ENCODE measurements around the gene WDR88. TPM values are rescaled to one million over a fixed set of nuclear protein-coding genes. Genes with fewer than 3 reads are reported as not detected.

WDR88 gene
- total and polyA plus RNA-seq, 2 donors (not counting 3 experiments of a cell fraction or from before 2014, with no cell fraction given), result not detected

DNA sequence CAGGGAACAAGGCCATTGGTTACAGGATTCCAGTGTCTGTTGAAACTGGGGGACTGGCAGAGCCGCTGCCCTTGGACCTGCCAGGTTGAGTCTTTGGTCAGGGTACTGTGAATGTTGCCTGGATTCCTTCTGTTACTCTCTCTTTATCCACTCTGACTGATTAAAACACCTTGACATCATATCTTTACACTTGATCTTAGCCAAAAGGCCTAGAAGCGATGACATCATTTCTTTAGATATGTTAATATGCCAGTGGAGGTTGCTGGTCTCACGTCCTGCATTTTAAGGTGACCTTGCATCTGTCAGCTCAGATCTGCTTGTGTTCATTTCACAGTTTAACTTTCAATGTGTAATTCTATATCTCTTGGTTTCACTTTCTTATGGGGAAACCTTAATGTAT is 41.7 kb upstream of the WDR88 start:
- CTCF ChIA-PET, result no interaction called here
- Histone ChIP-seq H3K9me3 (replicated peaks; ENCODE audit: control insufficient read depth, insufficient read depth, low read length) (no peaks in the 10 kb centered on the region), H3K4me1 (ENCODE audit: control insufficient read depth, extremely low read depth, insufficient read depth, low read length) (no peaks in the 10 kb centered on the region), H3K27me3 (ENCODE audit: control insufficient read depth in 2 of 2, insufficient read depth in 2 of 2, low read length in 2 of 2) (no peaks in the 10 kb centered on the region), H3K4me3 (replicated peaks in 1 of 3; ENCODE audit: insufficient read depth in 1 of 3, low read depth in 1 of 3, low read length in 3 of 3) (no peak overlapping the region), H3K27ac (ENCODE audit: insufficient read depth, low read depth, low read length) (no peak overlapping the region), H3K79me2 (ENCODE audit: control insufficient read depth, insufficient read depth, low read length) (no peaks in the 10 kb centered on the region), H3K36me3 (ENCODE audit: control insufficient read depth in 2 of 2, extremely low read depth in 1 of 2, insufficient read depth in 2 of 2, low read length in 2 of 2) (peaks cover 4 to 15% of the 10 kb centered on the region in 2 experiments), H3K4me2 (ENCODE audit: insufficient read depth, low read length) (no peak overlapping the region), H3K9me1 (replicated peaks; ENCODE audit: control insufficient read depth, extremely low read depth, insufficient read depth, low read length) (no peaks in the 10 kb centered on the region), H4K20me1 (replicated peaks; ENCODE audit: control insufficient read depth, extremely low read depth, insufficient read depth, low read length) (no peaks in the 10 kb centered on the region), H2AFZ (ENCODE audit: low read depth, low read length) (no peak overlapping the region), H3K9ac (replicated peaks; ENCODE audit: extremely low read depth, insufficient read depth, low read length) (no peak overlapping the region)
- POLR2A ChIA-PET, result no interaction called here
- BruUV-seq (replicated peaks), result no TSS peak
- intact Hi-C loops (cut with micrococcal nuclease) (no loop called here), dilution Hi-C loops (cut with MboI; ENCODE audit: extremely low pct_ligation_motif_present, low sequenced_read_pairs) (no loop called here)
- no peak for FAIRE-seq
- no peak for DNase-seq (ENCODE audit: low read depth, low spot score)
- TF ChIP-seq FOS (IDR thresholded peaks at IDR 0.05; ENCODE audit: borderline replicate concordance, insufficient read depth, low read length), result no peak
- no peak for TF ChIP-seq JUN (IDR thresholded peaks at IDR 0.05; ENCODE audit: borderline replicate concordance, insufficient read depth, insufficient read length, low read depth)
- TF ChIP-seq MYC (IDR thresholded peaks at IDR 0.05; ENCODE audit: low read depth, low read length), result no peak
- TF ChIP-seq, protein P1, sequence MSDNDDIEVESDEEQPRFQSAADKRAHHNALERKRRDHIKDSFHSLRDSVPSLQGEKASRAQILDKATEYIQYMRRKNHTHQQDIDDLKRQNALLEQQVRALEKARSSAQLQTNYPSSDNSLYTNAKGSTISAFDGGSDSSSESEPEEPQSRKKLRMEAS (IDR thresholded peaks at IDR 0.05; ENCODE audit: insufficient read depth, insufficient read length), result no peak
- TF ChIP-seq POLR2AphosphoS5 (IDR thresholded peaks at IDR 0.05; ENCODE audit: insufficient read depth, low read depth, low read length), result no peak
- no peak for TF ChIP-seq POLR2A (IDR thresholded peaks at IDR 0.05; ENCODE audit: low read depth, low read length)
- TF ChIP-seq, protein P2, sequence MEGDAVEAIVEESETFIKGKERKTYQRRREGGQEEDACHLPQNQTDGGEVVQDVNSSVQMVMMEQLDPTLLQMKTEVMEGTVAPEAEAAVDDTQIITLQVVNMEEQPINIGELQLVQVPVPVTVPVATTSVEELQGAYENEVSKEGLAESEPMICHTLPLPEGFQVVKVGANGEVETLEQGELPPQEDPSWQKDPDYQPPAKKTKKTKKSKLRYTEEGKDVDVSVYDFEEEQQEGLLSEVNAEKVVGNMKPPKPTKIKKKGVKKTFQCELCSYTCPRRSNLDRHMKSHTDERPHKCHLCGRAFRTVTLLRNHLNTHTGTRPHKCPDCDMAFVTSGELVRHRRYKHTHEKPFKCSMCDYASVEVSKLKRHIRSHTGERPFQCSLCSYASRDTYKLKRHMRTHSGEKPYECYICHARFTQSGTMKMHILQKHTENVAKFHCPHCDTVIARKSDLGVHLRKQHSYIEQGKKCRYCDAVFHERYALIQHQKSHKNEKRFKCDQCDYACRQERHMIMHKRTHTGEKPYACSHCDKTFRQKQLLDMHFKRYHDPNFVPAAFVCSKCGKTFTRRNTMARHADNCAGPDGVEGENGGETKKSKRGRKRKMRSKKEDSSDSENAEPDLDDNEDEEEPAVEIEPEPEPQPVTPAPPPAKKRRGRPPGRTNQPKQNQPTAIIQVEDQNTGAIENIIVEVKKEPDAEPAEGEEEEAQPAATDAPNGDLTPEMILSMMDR (IDR thresholded peaks at IDR 0.05; ENCODE audit: extremely low read depth in 1 of 2, insufficient read depth in 1 of 2, low read depth in 1 of 2, low read length in 2 of 2), result no peak
- TF ChIP-seq GATA2 (IDR thresholded peaks at IDR 0.05; ENCODE audit: insufficient read depth, insufficient read length, low read depth, low read length), result no peak
- TF ChIP-seq EZH2 (IDR thresholded peaks at IDR 0.05; ENCODE audit: borderline replicate concordance, low read depth, low read length, severe bottlenecking), result no peak
